HEK293 (cell line): ENCODE data around the gene PPP1R14B.

Experiments used
- CTCF ChIA-PET: fragments of 350-600 bp; formaldehyde crosslinking; extraction: SDS; loops from one replicate; lab custom pipeline; 2021; ENCODE audit warnings: antibody characterized with exemption; lab: Yijun Ruan, JAX
- POLR2A ChIA-PET: fragments of 300-600 bp; formaldehyde crosslinking; extraction: SDS; loops from one replicate; lab custom pipeline; 2020; ENCODE audit warnings: antibody characterized with exemption, inconsistent platforms; lab: Yijun Ruan, JAX
- H3K27ac ChIP-seq: fragments of 200-500 bp; sonication (Bioruptor generic); 2 replicates; pipeline ENCODE4 v1.5.1; 2014; ENCODE audit warnings: low read depth, low read length, control low read depth, inconsistent platforms; ENCODE audit errors: extremely low read depth
- H3K36me3 ChIP-seq, 2 experiments: fragments of 200-500 bp in 1 of 2; sonication (Bioruptor generic) in 1 of 2; 1 replicate in 1 of 2; 2 replicates in 1 of 2; pipeline ENCODE4 v1.5.1; 2014 to 2017; ENCODE audit warnings: inconsistent platforms in 2 of 2, low read length in 2 of 2; ENCODE audit not compliant: control insufficient read depth in 2 of 2, insufficient read depth in 1 of 2
- H3K4me1 ChIP-seq: fragments of 200-500 bp; sonication (Bioruptor generic); 2 replicates; pipeline ENCODE4 v1.5.1; 2014; ENCODE audit warnings: mild to moderate bottlenecking, low read length, inconsistent platforms; ENCODE audit not compliant: control insufficient read depth, insufficient read depth
- H3K4me3 ChIP-seq: 2 replicates; pipeline ENCODE4 v1.5.1; 2011; ENCODE audit warnings: low read depth, mild to moderate bottlenecking, control low read depth, low read length, moderate library complexity
- H3K9me3 ChIP-seq: fragments of 200-500 bp; sonication (Bioruptor generic); 2 replicates; pipeline ENCODE4 v1.5.1; 2014; ENCODE audit warnings: low read depth, low read length, inconsistent platforms; ENCODE audit not compliant: control insufficient read depth, insufficient read depth
- KLF17 ChIP-seq: fragments of 450-650 bp; formaldehyde crosslinking; IDR thresholded peaks from 2 replicates; pipeline ENCODE4 v1.5.1; 2016; ENCODE audit warnings: missing biosample characterization, missing genetic modification characterization
- SETDB1 ChIP-seq: IDR thresholded peaks from one replicate; pipeline ENCODE4 v1.6.1; 2017; ENCODE audit warnings: mild to moderate bottlenecking, low read length, moderate library complexity, mixed read lengths; ENCODE audit not compliant: insufficient read length
- SP2 ChIP-seq: fragments of 450-650 bp; formaldehyde crosslinking; IDR thresholded peaks from 2 replicates; pipeline ENCODE4 v1.5.1; 2016; ENCODE audit warnings: missing biosample characterization, missing genetic modification characterization
- ZNF585B ChIP-seq: fragments of 450-650 bp; formaldehyde crosslinking; IDR thresholded peaks from 2 replicates; pipeline ENCODE4 v1.5.1; 2016; ENCODE audit warnings: missing biosample characterization, missing genetic modification characterization
- ZNF670 ChIP-seq: fragments of 450-650 bp; formaldehyde crosslinking; IDR thresholded peaks from 2 replicates; pipeline ENCODE4 v1.5.1; 2016; ENCODE audit warnings: missing biosample characterization, missing genetic modification characterization, low read depth
- ZNF747 ChIP-seq: fragments of 450-650 bp; formaldehyde crosslinking; IDR thresholded peaks from 2 replicates; pipeline ENCODE4 v1.5.1; 2016; ENCODE audit warnings: missing biosample characterization, missing genetic modification characterization
- TF ChIP-seq, protein P1 (sequence below): fragments of 450-650 bp; formaldehyde crosslinking; IDR thresholded peaks from 2 replicates; pipeline ENCODE4 v1.5.1; 2016; ENCODE audit warnings: missing biosample characterization, missing genetic modification characterization
- TF ChIP-seq, protein P2 (sequence below): fragments of 450-650 bp; formaldehyde crosslinking; IDR thresholded peaks from 2 replicates; pipeline ENCODE4 v1.5.0; 2017; ENCODE audit warnings: missing biosample characterization, missing genetic modification characterization, borderline replicate concordance

The PPP1R14B gene

GRCh38 chr11:64196626-64197025, 50.1 kb downstream of the PPP1R14B start:
- no peak overlapping the region for H3K27ac ChIP-seq
- no peak overlapping the region for H3K4me3 ChIP-seq
- H3K4me1 ChIP-seq = no peaks in the 10 kb centered on the region
- ChIA-PET CTCF (interaction anchor here (0.6 to 2.1 kb wide), 2 partner anchors 8 to 279 kb away, joined by 3 to 16 read pairs; no protein-coding TSS in a partner anchor), POLR2A (interaction anchor here (1.0 to 3.1 kb wide), 5 partner anchors 8 to 30 kb away, joined by 3 to 14 read pairs (median 3); partner anchors contain the start of genes NUDT22, STIP1 and TRPT1)
- TF ChIP-seq ZNF670 (tag by site-specific recombination) (no peak), ZNF585B (tag by site-specific recombination) (no peak), SP2 (tag by site-specific recombination) (no peak), KLF17 (no peak), ZNF747 (tag by site-specific recombination) (no peak), SETDB1 (no peak)
- TF ChIP-seq, protein P1, sequence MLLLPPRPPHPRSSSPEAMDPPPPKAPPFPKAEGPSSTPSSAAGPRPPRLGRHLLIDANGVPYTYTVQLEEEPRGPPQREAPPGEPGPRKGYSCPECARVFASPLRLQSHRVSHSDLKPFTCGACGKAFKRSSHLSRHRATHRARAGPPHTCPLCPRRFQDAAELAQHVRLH (tag by site-specific recombination) = no peak
- TF ChIP-seq, protein P2, sequence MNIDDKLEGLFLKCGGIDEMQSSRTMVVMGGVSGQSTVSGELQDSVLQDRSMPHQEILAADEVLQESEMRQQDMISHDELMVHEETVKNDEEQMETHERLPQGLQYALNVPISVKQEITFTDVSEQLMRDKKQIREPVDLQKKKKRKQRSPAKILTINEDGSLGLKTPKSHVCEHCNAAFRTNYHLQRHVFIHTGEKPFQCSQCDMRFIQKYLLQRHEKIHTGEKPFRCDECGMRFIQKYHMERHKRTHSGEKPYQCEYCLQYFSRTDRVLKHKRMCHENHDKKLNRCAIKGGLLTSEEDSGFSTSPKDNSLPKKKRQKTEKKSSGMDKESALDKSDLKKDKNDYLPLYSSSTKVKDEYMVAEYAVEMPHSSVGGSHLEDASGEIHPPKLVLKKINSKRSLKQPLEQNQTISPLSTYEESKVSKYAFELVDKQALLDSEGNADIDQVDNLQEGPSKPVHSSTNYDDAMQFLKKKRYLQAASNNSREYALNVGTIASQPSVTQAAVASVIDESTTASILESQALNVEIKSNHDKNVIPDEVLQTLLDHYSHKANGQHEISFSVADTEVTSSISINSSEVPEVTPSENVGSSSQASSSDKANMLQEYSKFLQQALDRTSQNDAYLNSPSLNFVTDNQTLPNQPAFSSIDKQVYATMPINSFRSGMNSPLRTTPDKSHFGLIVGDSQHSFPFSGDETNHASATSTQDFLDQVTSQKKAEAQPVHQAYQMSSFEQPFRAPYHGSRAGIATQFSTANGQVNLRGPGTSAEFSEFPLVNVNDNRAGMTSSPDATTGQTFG (tag by site-specific recombination) = no peak
- no peaks in the 10 kb centered on the region for H3K9me3 ChIP-seq
- H3K36me3 ChIP-seq = peaks cover 45 to 93% of the 10 kb centered on the region in 2 experiments
